ENCODE results near the gene SLFN5.

GRCh38 chr17:35254107-35254773, 11.4 kb downstream of the SLFN5 start:
- TF ChIP-seq CTCF (IDR thresholded peaks at IDR 0.05): no peak
- TF ChIP-seq POLR2A (IDR thresholded peaks at IDR 0.05): no peak

Data from body of pancreas (tissue), 4 donors.